Erythroblast (primary cell): ENCODE measurements around the gene SHISAL1.

Experiments
- GATA1 ChIP-seq: IDR thresholded peaks from 2 replicates; pipeline ENCODE4 v1.6.1; 2011; ENCODE audit warnings: low read depth, mild to moderate bottlenecking, control low read depth, low read length, moderate library complexity
- POLR2A ChIP-seq: IDR thresholded peaks from 2 replicates; pipeline ENCODE4 v1.6.1; 2011; ENCODE audit warnings: mild to moderate bottlenecking, low read length

GRCh38 chr22:44211946-44212930 is 100.5 kb downstream of the SHISAL1 start:
- TF ChIP-seq POLR2A = no peak
- no peak for TF ChIP-seq GATA1
